ENCODE data around the gene NPY5R.

Gene NPY5R

DNA sequence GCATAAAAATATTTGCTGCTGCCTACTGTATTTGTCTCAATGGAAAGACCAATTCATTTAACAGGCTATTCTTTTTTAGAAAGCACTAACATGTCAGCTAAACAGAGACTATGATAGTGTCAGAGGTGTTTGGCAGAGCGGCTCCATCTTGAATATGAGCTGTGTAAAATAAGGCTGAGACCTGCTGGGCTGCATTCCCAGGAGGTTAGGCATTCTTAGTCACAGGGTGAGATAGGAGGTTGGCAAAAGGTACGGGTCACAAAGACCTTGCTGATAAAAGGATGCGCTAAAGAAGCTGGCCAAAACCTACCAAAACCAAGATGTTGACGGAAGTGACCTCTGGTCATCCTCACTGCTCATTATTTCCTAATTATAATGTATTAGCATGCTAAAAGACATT, 41.8 kb downstream of the NPY5R start:
- no peak for DNase-seq

DNA sequence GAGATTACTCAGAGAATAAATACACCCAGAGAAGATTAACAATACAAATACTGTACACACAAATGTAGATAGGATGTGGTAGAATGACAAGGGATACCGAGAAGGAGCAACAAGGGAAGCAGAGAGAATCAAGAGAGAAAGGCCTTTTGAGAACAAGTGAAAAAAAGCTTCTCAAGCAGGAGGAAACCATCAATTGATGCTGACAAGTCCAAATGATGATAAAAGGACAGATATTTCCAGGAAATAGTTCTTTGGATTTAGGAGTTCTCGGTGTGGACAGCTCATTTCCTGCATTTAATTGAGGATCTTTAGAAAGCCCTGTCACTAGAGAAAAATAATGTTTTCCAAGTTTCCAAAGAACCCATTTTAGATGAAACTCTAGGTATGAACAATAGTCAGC, 48.1 kb downstream of the NPY5R start:
- DNase-seq = no peak

DNA sequence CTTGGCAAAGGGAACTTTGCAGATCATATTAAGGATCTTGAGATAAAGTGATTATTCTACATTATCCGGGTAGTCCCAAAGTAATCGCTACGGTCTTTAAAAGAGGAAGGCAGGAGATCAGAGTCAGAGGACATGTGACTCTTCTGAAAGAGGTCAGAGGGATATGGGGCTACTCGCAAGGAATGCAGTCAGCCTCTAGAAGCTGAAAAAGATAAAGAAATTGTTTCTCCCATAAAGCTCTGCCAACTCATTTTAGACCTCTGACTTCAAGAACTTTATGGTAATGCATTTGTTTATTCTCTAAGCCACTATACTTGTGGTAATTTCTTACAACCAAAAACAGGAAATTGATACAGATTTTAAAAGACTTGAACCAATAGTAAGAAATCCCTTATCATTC, 48.6 kb downstream of the NPY5R start:
- no peak for DNase-seq

DNA sequence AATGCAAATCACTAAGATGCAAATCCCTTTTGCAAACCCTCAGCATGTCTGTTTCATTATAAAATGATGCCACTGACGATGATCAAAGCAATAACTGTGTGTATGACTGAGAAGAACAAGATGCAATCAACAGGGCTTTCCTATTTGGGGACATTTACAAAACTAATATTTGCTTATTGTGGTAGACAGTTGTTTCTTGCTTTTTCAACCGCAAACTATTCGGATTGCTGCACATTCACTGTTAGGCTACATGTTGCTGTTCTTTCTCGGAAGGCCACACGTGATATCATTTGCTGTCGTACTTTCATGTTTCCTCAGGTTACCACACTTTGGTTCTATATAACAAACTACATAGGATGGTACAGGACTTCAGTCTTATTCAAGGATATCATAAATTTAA, 49.8 kb downstream of the NPY5R start:
- DNase-seq = no peak

DNA sequence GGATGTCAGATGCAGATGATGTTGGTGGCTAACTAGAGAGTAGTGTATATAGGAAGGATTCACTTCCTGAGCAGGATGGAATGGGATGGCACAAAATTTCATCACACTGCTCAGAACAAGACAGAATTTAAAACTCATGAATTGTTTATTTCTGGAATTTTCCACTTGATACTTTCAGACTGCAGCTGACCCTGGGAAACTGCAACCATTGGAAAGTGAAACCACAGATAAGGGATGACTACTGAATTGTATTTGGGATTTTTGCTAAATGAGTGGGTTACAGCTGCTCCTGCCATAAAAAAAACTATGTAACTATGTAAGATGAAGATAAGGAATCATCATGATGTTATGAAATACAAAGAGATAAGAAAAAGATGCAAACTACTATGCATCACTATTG, 51.4 kb downstream of the NPY5R start:
- no peak for DNase-seq

DNA sequence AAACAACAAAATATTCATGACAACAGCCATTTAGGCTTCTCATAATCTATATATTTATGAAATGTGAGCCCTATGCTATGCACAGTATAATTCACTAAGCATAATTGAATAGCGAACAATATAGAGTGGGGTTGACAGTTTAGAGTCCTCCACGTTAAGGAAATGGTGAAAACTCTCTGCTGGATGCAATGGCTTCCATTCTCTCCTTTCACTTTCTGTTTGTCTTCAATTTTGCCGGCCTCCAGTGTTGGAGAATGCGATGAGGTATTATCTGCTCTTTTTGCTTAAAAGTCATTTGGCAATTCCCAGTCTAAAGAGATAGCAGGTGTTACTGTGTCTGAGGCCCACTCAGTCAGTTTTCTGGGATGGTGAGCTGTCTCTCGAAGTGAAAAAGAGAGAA, 52.1 kb downstream of the NPY5R start:
- DNase-seq = no peak

DNA sequence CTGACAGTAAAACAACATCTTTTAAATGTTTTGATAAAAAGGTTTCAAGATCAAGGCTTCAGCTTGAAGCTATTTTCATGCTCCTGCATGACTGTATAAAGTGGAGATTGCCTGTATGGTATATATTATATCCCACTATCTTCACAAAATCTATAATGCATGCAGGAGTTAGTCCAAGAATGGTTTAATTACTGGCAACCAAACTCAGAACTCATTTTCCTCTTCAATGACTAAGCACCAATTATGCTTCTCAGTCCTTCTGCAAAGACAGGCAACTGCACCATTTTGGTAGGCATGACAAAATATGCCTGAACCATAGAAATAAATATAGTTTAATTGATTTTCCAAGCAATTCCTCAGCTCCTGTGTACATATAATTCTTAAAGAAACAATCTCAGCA, 54.5 kb downstream of the NPY5R start:
- DNase-seq = no peak

DNA sequence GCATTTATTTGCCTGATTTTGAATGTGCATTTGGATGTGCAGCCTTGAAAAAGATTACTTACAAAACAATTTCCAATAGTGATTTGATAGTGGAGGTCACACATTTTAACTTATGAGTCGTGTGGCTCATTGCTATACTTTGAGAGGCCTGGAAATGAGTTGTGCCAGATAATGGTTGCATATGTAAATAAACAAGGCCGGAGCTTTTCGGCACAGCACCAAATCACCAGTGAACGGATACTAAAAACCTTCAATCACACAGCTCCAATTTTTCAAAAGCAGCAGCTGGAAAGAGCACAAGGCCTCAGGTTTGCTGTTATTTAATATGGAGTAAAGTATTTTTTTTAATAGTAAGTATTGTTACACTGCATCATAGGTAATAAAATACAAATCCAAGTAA, 57.2 kb downstream of the NPY5R start:
- no peak for DNase-seq
